LNCAP (cell line): ENCODE results near the gene CFAP65.

Experiments used
- TF ChIP-seq, protein P1 (sequence below): fragments of 450-650 bp; IDR thresholded peaks from 2 replicates; pipeline ENCODE4 v1.5.1; 2017; ENCODE audit warnings: mild to moderate bottlenecking

Gene CFAP65

DNA sequence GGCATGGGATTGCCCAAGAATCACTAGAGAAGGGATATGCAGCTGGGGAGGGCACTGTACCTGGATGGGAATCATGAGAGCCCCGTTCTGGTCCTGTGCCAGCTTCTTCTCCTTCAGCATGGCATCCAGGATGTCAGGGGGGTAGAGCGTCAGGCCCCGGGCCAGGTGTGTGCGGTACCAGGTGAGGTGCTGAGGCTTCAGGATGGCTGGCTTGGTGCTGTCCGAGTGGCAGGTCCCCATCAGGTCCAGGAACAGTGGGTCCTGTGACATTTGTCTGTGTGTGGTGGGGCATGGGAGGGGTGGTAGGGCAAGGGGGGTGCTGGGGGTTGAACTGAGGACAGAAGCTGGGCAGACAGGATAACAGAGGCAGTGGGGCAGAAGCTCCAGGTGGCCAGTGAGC is 13.2 kb downstream of the CFAP65 start:
- TF ChIP-seq, protein P1, sequence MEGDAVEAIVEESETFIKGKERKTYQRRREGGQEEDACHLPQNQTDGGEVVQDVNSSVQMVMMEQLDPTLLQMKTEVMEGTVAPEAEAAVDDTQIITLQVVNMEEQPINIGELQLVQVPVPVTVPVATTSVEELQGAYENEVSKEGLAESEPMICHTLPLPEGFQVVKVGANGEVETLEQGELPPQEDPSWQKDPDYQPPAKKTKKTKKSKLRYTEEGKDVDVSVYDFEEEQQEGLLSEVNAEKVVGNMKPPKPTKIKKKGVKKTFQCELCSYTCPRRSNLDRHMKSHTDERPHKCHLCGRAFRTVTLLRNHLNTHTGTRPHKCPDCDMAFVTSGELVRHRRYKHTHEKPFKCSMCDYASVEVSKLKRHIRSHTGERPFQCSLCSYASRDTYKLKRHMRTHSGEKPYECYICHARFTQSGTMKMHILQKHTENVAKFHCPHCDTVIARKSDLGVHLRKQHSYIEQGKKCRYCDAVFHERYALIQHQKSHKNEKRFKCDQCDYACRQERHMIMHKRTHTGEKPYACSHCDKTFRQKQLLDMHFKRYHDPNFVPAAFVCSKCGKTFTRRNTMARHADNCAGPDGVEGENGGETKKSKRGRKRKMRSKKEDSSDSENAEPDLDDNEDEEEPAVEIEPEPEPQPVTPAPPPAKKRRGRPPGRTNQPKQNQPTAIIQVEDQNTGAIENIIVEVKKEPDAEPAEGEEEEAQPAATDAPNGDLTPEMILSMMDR, result no peak

DNA sequence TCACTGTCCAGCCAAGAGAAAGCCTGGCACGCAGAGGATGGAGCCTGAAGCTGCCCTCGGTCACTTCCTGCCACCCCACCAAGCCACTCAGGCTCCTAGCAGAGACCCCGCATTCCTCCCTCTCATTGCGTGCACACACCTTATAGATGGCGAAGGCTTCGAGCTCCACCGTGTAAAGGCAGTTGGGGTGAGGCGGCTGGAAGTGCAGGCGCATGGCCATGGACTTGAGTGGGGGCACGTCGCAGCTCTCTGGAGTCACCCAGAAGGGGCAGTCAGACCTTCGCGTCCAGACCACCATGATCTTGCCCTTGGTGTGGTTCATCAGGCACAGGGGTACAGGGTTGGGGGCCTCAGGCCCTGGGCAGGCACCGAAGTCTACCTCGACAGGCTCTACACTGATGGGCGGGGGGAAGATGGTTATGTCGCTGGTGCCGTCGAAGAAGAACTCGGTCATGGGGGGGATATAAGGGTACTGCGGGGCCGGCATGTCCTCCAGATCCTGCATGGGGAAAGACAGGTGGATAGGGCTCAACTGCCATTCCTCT is 13.7 kb downstream of the CFAP65 start:
- TF ChIP-seq, protein P1, result no peak

DNA sequence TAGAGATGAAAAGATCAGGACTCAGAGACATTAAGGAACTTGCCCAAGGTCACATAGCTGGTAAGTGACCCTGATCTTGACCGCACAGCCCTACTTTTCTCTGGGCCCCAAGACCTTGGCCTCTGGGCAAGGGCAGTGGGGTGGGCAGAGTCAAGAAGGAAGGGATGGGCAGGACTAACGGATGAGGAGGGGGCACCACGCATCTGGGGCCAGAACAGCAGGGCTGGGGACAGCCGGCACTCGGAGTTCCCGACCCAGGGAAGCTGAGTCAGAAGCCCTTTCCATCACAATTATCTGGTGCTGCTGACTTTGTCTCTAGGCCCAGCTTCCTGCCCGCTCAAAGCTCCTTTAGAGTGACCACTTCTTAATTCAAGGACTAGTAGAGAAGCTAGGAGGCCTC is 14.4 kb downstream of the CFAP65 start:
- TF ChIP-seq, protein P1, result no peak

DNA sequence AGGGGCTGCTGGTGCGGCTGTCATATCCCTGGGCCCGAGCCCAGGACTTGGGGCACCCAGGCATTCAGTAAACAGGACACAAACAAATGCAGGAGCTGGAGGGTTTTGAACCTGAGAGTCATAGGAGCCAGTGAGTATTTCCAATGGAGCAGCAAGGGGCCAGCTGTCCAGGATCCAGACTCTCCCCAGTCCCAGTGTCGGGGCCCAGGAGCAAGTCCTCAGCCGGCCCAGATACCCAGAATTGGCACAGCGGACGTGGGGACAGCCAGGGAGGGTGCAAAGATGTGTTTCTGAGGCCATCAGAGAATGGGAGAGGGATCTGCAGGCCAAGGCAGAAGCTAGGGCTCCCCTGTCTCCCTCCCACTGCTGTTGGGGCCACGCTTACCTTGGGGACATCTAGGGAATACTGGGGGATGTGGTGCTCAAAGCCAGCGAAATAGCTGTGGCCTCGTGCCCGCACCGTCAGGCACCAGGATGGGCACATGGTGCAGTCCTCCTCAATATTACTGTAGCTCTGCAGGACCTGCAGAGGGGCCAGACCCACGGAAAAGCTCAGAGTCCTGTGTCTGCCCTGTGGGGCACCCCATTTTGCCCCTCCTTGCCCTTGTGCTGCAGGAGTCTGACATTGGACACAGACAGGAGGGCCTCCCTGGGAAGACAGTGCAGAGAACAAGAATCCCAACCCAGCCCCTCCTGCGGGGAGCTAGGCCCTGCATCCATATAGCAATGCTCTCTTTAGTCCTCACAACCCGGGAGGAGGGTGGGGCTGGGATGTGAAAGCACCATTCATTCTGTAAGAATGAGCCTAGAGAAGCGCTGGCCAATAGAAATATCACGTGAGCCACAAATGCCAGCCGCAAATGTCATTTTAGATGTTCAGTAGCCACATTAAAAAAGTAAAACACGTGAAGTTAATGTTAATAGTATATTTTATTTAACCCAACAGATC is 15.4 kb downstream of the CFAP65 start:
- TF ChIP-seq, protein P1, result no peak

DNA sequence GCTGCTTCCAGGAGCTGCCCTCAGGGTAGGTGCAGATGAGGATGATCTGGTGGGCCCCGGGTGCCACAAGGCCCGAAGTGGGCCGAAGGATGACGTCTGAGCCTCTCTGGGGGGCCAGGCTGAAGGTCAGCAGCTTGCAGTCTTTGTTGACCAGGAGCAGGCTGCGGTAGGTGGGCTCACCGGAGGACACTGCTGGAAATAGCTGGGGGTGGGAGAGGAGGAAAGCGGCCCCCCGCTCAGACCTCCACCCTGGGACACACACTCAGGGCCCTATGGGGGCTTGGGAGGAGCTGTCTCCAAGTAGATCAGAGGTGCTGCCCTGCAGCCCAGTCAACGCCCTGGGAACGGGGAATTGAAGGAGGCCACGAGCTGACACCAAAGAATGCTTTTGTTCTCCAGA is 17.3 kb downstream of the CFAP65 start:
- TF ChIP-seq, protein P1, result no peak

DNA sequence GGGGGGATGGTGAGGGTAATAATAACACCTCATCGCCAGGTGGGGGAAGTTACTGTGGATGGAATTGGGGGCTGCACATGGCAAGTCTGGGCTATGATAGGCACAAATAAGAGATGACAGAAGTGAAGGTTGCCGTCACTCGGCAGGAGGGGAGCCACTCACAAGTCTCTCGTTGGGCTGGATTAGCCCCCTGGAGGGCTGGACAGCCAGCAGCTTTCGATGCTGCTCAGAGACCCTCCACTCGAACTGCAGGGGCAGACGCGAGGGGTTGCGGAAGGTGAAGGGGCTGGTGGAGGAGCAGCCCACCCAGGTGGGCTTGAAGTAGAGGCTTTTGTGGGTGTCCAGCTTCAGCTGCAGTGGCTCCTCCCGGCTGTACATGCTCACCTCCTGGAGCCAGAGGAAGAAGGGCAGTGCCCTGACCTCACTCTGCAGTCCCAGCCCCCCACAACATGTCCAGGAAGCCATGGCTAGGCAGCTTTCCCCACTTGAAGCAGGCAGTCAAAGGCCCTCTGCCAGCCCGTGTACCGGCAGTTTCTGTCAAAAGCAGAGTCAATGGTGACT is 18.2 kb downstream of the CFAP65 start:
- TF ChIP-seq, protein P1, result no peak

DNA sequence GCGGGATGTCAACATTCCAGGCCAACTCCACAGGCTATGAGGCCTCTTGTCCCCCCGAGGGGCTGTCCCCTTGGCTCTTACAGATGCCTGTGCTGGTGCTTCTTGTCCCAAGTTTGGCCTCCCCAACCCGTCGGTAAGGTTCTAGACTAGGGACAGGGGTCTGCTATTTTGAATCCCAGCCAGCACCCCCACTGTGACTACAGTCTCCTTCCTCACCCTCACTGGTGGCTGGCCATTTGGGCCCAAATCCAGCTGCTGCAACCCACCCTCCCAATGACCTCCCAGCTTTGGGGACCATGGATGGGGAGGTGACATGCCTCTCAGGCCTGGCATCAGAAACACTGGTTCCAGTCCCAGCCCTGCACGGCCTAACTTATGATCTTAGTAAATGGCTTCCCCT is 18.7 kb downstream of the CFAP65 start:
- TF ChIP-seq, protein P1, result no peak
